ENCODE measurements around the gene UQCC2. TPM values are rescaled to one million over a fixed set of nuclear protein-coding genes. Genes with fewer than 3 reads are reported as not detected.

Gene UQCC2
- total RNA-seq, 2 experiments from 2014 or later = 70.7 to 75.3 TPM

- POLR2A ChIA-PET = interaction anchor here (0.6 kb wide), 1 partner anchor 1993 kb away, joined by 3 read pairs; no protein-coding TSS in a partner anchor
- Mint-ChIP-seq H3K36me3 (ENCODE audit: low read depth) (no peaks in the 10 kb centered on the region), H3K9me3 (no peaks in the 10 kb centered on the region), H3K4me3 (no peak overlapping the region), H3K27me3 (peaks cover 14% of the 10 kb centered on the region), H3K27ac (no peak overlapping the region), H3K4me1 (no peaks in the 10 kb centered on the region)
- DNase-seq = no peak
- CTCF ChIA-PET = no interaction called here
Observed at GRCh38 chr6:33738879-33739278, 27.4 kb upstream of the UQCC2 start.

DNA sequence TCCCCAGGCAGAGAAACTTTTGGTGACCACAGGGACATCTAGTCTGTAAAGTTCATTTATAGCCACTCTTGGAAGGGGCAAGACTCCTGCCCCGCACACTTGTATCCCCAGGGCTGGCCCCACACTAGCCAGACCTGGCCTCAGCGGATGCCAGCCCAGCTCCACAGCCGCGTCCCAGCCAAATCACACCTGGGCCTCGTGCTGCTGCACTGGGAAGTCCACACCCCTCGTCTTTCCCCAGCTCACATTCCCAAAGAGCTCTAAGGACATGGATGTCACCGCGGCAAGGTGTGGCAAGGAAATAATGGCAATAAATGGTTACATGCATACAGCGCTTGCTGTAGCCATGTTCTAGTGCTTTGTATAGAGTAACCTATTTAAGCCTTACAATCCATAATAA is 26.7 kb upstream of the UQCC2 start:
- Mint-ChIP-seq H3K36me3 (ENCODE audit: low read depth) (no peaks in the 10 kb centered on the region), H3K4me3 (no peak overlapping the region), H3K27me3 (peaks cover 9% of the 10 kb centered on the region), H3K4me1 (no peaks in the 10 kb centered on the region), H3K9me3 (no peaks in the 10 kb centered on the region), H3K27ac (no peak overlapping the region)
- DNase-seq = no peak
- POLR2A ChIA-PET = no interaction called here
- CTCF ChIA-PET = interaction anchor here (1.2 kb wide), 1 partner anchor 27 kb away, joined by 5 read pairs; the partner anchor contains the start of gene UQCC2

DNA sequence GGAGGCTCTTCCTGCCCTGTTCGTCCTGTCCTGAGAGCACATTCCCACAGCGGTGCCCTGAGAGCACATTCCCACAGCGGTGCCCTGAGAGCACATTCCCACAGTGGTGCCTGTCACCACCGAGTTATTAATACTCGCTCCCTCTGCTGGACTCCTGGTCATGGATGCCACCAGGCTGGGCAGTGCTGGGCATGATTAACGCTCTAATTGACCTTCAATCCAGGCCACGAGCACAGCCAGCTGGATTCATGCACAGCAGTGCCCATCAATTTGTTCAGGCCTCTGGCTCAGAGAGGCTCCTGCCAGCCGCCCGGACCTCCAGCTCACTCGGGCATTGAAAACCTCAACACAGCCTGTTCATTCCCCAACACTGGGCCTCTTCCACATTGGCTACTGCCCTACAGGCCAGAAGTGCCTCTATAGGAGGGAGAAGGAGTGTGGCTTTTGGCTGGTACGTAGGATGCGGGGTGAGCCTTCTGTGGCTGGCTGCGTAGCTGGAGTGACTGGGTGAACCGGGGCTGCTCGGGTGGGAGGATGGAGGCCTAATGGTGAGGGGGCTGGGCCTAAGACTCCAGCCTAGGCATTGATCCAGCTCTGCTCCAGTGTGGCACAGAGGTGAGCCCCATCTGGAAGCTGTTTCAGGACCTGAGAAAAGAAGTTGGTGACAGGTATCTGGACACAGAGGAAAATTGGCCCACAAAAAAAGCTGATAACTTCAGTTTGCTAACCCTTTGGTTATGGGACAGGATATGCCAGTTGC is 25.9 kb upstream of the UQCC2 start:
- no peak for DNase-seq
- ChIA-PET POLR2A (no interaction called here), CTCF (interaction anchor here (1.2 kb wide), 1 partner anchor 26 kb away, joined by 5 read pairs; the partner anchor contains the start of gene UQCC2)
- no peaks in the 10 kb centered on the region for H3K36me3 Mint-ChIP-seq (ENCODE audit: low read depth)
- H3K27ac Mint-ChIP-seq = no peak overlapping the region
- no peaks in the 10 kb centered on the region for H3K9me3 Mint-ChIP-seq
- peaks cover 3% of the 10 kb centered on the region for H3K27me3 Mint-ChIP-seq
- H3K4me1 Mint-ChIP-seq = no peaks in the 10 kb centered on the region
- H3K4me3 Mint-ChIP-seq = no peak overlapping the region

GRCh38 chr6:33735216-33735615 is 23.7 kb upstream of the UQCC2 start:
- DNase-seq = no peak
- CTCF ChIA-PET = interaction anchor here (1.8 kb wide), 1 partner anchor 24 kb away, joined by 7 read pairs; the partner anchor contains the start of gene UQCC2
- Mint-ChIP-seq H3K4me3 (no peak overlapping the region), H3K4me1 (no peaks in the 10 kb centered on the region), H3K9me3 (no peaks in the 10 kb centered on the region), H3K36me3 (ENCODE audit: low read depth) (no peaks in the 10 kb centered on the region), H3K27ac (no peak overlapping the region), H3K27me3 (no peaks in the 10 kb centered on the region)
- POLR2A ChIA-PET = no interaction called here

DNA sequence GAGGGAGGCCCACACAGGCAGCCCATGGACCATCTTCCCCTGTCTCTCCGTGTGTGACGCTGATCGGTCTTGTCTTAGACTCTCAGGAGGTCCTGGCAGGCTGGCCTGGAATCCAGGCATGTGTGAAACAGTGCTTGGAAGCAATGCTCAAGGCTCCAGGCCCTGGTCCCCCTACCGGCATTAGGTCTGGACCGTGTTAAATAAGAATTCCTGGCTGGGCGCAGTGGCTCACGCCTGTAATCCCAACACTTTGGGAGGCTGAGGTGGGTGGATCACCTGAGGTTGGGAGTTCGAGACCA is 22.2 kb upstream of the UQCC2 start:
- Mint-ChIP-seq H3K9me3 (no peaks in the 10 kb centered on the region), H3K36me3 (ENCODE audit: low read depth) (no peaks in the 10 kb centered on the region), H3K4me1 (no peaks in the 10 kb centered on the region), H3K4me3 (no peak overlapping the region), H3K27me3 (no peaks in the 10 kb centered on the region), H3K27ac (no peak overlapping the region)
- CTCF ChIA-PET = no interaction called here
- no peak for DNase-seq
- POLR2A ChIA-PET = no interaction called here

DNA sequence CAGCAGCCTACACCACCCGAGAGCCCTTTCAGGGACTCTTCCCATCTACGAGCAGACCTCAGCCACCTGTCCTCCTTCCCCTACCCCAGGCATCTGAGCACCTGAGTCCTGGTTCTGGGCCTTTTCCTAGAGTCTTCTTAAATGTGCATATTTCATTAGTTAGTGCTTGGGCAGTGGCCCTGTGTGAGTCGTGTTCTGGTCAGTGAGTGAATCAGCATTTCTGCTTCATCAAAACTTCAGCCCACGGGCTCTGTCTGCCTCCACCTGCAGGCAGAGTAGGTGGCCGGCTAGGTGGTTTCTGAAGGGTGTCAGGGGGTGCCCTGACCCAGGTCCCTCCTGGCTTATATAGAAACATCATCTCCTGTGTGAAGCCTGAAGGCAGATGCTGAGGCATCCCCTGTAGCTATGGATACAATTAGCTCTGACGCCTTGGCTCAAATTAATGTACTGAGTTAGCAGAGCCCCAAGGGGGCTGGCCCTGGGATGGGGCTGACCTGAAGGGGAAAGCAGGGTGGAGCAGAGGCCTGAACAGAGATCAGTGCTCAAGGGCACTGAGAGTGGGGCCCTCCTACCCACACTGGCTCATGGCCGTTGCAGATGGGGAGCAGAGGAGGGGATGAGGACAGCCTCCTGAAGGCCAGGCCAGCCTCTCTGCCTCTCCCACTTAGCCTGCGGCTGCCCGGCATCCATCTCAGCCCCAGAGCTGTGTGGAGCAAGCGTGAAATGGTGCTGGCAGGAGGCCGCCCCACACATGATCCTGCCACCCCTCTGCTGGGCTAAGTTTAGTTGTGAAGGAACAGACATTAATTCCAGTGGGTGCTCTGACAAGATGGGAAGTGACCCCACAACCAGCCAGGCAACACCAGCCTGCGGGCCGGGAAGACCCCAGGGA is 21.6 kb upstream of the UQCC2 start:
- H3K36me3 Mint-ChIP-seq (ENCODE audit: low read depth) = no peaks in the 10 kb centered on the region
- no peak for DNase-seq
- no peaks in the 10 kb centered on the region for H3K4me1 Mint-ChIP-seq
- H3K27me3 Mint-ChIP-seq = no peaks in the 10 kb centered on the region
- H3K27ac Mint-ChIP-seq = no peak overlapping the region
- no peak overlapping the region for H3K4me3 Mint-ChIP-seq
- POLR2A ChIA-PET = no interaction called here
- CTCF ChIA-PET = interaction anchor here (0.9 kb wide), 1 partner anchor 11 kb away, joined by 3 read pairs; no protein-coding TSS in a partner anchor
- H3K9me3 Mint-ChIP-seq = no peaks in the 10 kb centered on the region

DNA sequence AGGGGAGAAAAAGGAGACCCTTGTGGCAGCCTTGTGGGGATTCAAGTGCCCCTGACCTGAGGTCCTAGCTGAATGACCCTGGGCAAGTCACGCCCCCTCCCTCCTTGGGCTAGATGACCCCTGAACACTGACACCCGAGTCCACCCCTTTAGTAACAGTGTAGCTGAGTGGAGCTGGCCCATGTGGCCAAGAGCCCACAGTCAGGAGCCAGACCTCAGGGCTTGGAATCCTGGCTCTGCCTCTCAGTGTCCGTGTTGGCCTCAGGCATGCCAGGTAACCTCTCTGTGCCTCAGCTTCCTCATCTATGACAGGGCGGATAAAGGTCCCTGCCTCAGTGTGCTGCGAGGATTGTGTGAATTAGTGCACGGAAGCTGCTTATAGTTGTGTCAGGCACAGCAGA is 20.9 kb upstream of the UQCC2 start:
- no peaks in the 10 kb centered on the region for H3K36me3 Mint-ChIP-seq (ENCODE audit: low read depth)
- no peak overlapping the region for H3K27ac Mint-ChIP-seq
- H3K27me3 Mint-ChIP-seq = no peaks in the 10 kb centered on the region
- H3K9me3 Mint-ChIP-seq = no peaks in the 10 kb centered on the region
- no peak for DNase-seq
- no peak overlapping the region for H3K4me3 Mint-ChIP-seq
- ChIA-PET CTCF (interaction anchor here (0.9 kb wide), 1 partner anchor 11 kb away, joined by 3 read pairs; no protein-coding TSS in a partner anchor), POLR2A (no interaction called here)
- no peaks in the 10 kb centered on the region for H3K4me1 Mint-ChIP-seq

DNA sequence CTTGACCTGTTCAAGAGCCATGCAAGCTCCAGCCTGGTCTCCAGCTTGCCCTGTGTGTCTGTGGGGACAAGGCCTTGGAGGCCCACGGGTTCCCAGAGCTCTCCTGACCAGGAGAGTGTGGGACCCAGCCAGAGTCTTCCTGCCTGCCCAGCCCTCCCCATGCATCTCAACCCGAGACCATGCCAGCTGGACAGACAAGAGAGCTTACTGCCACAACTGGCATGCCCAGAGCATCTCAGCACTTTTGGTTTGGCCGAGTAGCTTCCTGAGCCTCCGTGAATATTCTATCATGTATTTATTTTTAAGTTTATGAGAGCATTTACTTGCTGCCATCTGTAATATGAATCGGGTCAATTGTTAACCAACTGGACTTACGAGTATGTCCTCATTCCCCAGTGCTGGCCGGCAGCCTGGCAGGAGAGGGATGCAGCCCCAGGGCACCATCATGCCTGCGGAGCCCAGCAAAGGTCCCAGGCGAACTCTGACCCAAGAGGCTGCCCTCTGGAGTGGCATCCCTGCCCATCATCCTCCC is 20.3 kb upstream of the UQCC2 start:
- Mint-ChIP-seq H3K27me3 (no peaks in the 10 kb centered on the region), H3K36me3 (ENCODE audit: low read depth) (no peaks in the 10 kb centered on the region), H3K9me3 (no peaks in the 10 kb centered on the region), H3K4me1 (no peaks in the 10 kb centered on the region), H3K27ac (no peak overlapping the region), H3K4me3 (no peak overlapping the region)
- DNase-seq = no peak
- ChIA-PET CTCF (no interaction called here), POLR2A (no interaction called here)

DNA sequence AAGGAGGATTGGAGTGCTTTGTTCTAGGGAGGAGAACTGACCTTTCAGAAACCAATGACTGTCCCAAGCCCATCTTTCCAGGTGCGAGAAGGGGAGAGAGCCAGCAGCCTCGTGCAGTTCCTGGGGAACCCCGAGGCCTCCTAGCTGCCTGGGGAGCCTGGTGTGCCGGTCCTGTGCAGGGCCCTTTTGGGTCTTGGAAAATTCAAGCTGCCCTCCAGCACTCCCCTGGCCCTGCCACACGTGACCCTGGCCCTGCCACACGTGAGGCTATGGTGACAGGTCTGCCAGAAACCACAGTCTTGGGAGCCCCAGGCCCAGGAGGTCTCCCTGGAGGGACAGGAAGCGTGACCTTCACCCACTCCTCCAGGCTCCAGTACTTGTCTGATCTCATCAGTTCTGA is 19.5 kb upstream of the UQCC2 start:
- Mint-ChIP-seq H3K4me1 (no peaks in the 10 kb centered on the region), H3K27ac (no peak overlapping the region), H3K4me3 (no peak overlapping the region), H3K9me3 (no peaks in the 10 kb centered on the region), H3K36me3 (ENCODE audit: low read depth) (no peaks in the 10 kb centered on the region), H3K27me3 (peaks cover 4% of the 10 kb centered on the region)
- CTCF ChIA-PET = no interaction called here
- no peak for DNase-seq
- POLR2A ChIA-PET = no interaction called here

DNA sequence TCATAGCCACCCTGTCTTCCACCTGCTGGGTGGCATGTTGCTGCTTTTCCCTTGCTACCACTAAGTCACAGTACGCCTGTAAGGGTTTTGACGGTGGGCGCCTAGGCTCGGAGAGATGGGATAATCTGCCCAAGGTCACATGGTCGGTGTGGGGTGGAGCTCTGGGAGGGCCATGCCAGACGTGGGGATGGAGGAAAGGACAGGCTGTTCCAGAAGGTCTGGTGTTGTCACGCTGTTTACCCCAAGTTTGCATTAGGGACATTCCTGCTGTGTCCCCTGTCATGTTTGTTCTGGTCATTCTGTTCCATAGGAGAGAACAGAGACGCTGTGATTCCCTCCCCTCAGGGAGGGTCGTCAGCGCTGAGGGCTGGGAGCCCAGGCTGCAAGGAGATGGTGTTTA is 19.1 kb upstream of the UQCC2 start:
- DNase-seq = no peak
- H3K27ac Mint-ChIP-seq = no peak overlapping the region
- CTCF ChIA-PET = no interaction called here
- POLR2A ChIA-PET = no interaction called here
- H3K4me1 Mint-ChIP-seq = no peaks in the 10 kb centered on the region
- no peaks in the 10 kb centered on the region for H3K9me3 Mint-ChIP-seq
- H3K36me3 Mint-ChIP-seq (ENCODE audit: low read depth) = no peaks in the 10 kb centered on the region
- no peak overlapping the region for H3K4me3 Mint-ChIP-seq
- H3K27me3 Mint-ChIP-seq = peaks cover 6% of the 10 kb centered on the region

DNA sequence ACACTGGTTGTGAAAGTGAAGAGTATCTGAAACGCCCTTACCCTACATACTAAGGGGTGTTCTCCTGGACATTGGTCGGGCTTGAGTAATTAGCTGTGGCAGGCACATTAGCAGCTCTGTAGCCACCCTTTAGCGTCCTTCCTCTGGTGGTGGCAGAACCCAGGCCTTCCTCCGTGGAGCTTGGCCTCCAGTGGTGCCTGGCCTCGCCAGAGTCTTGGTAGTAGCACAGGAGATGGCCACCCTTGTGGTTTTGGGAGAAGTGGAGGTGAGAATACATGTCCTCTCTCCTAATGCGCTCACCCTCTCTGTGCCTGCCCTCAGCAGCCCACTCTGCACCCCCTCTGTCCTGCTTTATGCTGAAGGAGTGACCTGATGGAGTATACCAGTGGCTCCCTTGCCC is 17.6 kb upstream of the UQCC2 start:
- H3K27me3 Mint-ChIP-seq = peaks cover 18% of the 10 kb centered on the region

DNA sequence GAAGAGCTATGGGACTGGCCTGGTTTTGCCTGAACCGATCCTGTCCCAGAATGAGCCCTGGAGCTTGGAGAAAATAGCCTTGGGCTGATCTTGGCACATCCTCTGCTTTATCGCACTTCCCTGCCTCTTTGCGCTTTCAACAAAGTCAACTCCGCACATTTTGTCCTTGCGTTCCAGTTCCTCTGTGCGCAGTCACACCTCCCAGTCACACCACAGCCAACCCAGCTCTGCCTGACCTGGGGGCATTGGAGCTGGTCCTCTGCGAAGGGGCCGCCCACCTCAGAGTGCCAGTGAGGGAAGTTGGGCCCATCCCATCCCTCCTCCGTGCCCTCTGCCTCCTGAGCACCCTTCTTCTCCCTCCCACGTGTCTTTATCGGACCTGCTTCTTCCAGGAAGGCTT is 16.9 kb upstream of the UQCC2 start:
- ChIA-PET POLR2A (no interaction called here), CTCF (interaction anchor here (1.6 kb wide), 1 partner anchor 15 kb away, joined by 4 read pairs; no protein-coding TSS in a partner anchor)
- H3K27ac Mint-ChIP-seq = no peak overlapping the region
- peaks cover 24% of the 10 kb centered on the region for H3K27me3 Mint-ChIP-seq
- no peak overlapping the region for H3K4me3 Mint-ChIP-seq
- no peak for DNase-seq
- no peaks in the 10 kb centered on the region for H3K36me3 Mint-ChIP-seq (ENCODE audit: low read depth)
- no peaks in the 10 kb centered on the region for H3K4me1 Mint-ChIP-seq
- H3K9me3 Mint-ChIP-seq = no peaks in the 10 kb centered on the region

More for the DNA sequence above, 17.6 kb upstream of the UQCC2 start:
- CTCF ChIA-PET = interaction anchor here (1.6 kb wide), 1 partner anchor 14 kb away, joined by 4 read pairs; no protein-coding TSS in a partner anchor
- POLR2A ChIA-PET = no interaction called here
- no peak for DNase-seq
- Mint-ChIP-seq H3K4me1 (no peaks in the 10 kb centered on the region), H3K36me3 (ENCODE audit: low read depth) (no peaks in the 10 kb centered on the region), H3K27ac (no peak overlapping the region), H3K4me3 (no peak overlapping the region), H3K9me3 (no peaks in the 10 kb centered on the region)

GRCh38 chr6:33727932-33728331 is 16.4 kb upstream of the UQCC2 start:
- Mint-ChIP-seq H3K27me3 (peaks cover 29% of the 10 kb centered on the region), H3K4me3 (no peak overlapping the region)
- DNase-seq = no peak

More at GRCh38 chr6:33727932-33728331, 16.4 kb upstream of the UQCC2 start:
- Mint-ChIP-seq H3K36me3 (ENCODE audit: low read depth) (no peaks in the 10 kb centered on the region), H3K27ac (no peak overlapping the region), H3K9me3 (no peaks in the 10 kb centered on the region), H3K4me1 (no peaks in the 10 kb centered on the region)
- ChIA-PET POLR2A (no interaction called here), CTCF (interaction anchor here (1.6 kb wide), 1 partner anchor 15 kb away, joined by 4 read pairs; no protein-coding TSS in a partner anchor)

Measured in activated CD4-positive, alpha-beta memory T cell treated with anti-CD3 and anti-CD28 coated beads, Interleukin-2, amount 10 ng/mL, durations not matched to agents 7 days and 5 days (primary cell).